ENCODE measurements around the gene RBBP8NL.
A peak's percentile ranks its signal among the peaks of the same experiment; 100 is the strongest.

The RBBP8NL gene

GRCh38 chr20:62422636-62423325 lies 4.6 kb downstream of the RBBP8NL start:
- DNase-seq (ENCODE audit: low spot score), result no peak

DNA sequence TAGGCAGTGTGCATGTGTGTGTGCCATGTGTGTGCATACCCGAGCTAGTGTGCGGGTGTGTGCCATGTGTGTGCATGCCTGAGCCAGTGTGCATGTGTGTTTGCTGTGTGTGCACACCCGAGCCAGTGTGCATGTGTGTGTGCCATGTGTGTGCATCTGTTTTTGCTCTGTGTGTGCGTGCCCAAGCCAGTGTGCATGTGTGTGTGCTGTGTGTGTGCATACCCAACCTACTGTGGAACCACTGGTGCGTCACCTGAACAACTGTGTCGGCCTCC lies 5.7 kb downstream of the RBBP8NL start:
- no peak for DNase-seq (ENCODE audit: low spot score)

GRCh38 chr20:62420846-62421715 lies 6.3 kb downstream of the RBBP8NL start:
- no peak for DNase-seq (ENCODE audit: low spot score)

DNA sequence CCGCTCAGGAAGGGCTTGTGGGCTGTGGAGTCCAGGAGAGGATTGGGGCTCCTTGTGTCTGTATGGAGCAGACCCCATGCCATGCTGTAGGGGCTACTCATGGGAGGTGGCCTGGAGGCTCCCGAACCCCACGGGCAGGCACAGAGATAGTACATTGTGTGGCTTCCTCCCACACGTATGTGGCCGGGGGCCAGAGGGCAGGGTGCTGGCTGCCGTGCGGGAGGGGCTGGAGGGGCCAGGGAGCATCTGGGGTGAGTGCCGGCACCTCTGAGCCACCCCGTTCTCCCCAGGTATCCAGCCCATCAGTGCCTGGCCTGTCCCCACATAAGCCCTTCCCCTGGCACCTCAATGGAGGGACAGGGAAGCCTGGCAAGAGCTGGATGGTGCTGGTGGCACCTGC lies 7.6 kb downstream of the RBBP8NL start:
- DNase-seq (ENCODE audit: low spot score), result no peak

DNA sequence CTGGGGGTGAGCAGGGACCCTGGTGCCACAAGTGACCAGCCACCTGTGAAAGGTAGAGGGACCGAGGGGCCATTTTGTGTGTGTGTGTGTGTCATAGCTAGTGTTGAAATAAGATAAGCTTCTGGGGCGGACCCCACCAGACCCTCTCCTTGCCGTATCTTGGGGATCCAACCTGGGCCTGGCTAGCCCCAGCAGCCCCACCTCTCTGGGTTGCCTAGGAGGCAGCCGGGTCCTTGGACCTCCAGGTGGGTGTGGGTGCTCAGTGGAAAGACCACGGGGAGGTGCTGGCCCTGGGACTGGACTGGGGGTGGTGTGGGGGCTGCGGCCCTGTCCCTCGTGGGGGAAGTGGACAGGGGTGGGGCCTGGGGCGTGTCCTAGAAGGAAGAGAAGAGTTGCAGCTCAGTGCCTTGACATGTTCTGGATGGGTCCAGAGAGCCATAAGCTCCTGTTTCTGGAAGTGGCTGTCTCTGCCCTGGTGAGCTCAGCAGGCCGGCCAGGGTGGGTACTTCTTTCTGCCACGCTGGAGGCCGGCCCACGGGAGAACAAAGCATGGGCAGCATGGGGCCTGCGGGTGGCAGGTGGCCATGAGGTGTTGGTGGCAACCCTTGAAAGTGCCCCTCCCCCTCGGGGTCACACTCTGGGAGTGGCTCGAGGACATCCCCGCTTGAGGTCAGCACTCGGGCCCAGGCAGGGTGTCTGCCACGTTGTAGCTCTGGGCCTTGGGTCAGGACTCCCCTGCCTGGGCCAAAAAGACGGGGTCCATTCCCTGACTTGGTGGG lies 8.4 kb downstream of the RBBP8NL start:
- DNase-seq (ENCODE audit: low spot score), result no peak

DNA sequence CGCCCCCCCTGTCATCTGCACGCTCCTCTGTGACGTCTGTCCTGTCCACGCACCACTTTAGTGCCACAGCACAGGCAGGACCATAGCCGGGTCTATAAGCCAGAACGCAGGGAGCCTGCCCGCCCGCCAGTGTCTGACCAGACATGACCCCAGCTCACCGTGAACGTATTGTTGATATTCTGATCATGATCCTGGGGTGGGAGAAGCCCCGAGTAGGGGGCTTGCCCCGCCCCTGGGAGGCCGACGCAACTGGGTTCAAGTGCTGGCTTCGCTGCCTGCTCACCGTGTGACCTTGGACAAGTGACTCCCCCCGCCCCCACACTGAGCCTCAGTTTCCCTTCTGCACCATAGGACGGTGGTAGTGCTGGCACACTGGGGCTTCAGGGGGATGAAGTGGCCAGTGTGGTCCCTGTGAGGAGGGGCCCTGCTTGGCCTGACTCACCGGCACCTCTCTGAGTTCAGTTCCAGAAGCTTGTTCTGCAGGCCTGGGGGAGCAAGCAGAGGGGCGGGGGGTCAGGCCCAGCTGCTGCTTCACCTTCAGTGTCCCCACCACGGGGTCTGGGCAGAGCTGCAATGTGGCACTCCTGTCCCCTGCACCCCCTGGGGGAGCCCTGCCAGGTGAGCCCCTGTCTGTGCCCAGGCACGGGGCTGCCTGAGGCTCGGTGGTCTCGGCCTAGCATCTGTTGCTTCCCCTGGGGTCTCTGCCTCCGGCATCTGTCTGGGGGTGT lies 9.2 kb downstream of the RBBP8NL start:
- no peak for DNase-seq (ENCODE audit: low spot score)

DNA sequence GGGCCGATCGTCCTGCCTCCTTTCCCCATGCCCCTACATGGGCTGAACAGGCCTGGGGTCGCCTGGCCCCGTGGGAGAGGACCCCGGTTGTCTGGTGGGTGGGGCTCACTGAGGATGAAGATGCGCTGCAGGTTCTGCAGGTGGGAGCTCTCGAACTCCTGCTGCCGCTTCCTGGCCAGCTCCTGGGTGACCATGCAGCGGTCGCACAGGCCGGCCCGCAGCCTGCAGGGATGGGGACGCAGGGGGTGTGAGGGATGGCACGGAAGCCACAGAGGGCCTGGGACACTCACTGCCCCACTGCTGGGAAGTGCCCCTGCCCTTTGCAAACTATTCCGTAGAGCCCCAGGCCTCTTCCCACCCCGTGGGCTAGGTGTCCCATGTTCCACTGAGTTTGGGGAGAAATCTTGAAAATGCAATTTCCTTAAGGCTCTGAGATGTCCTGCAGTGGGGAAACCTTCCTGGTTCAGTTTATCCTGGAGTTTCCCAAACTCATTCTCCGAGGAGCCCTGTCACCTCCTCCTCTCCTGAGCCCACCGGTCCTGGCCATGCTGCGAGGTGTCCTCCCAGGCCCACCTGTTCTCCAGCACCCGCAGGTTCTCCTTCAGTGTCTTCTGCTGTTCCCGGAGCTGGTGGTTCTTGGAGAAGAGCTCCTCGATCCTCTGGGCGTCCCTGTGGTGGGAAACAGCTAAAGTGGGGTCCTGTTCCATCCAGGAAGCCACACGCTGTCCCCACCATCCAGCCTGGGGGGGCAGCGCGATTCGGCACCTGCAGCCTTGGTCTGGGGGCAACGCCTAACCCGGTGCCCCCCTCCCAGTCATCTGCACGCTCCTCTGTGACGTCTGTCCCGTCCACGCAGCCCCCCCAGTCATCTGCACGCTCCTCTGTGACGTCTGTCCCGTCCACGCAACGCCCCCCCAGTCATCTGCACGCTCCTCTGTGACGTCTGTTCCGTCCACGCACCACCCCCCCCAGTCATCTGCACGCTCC lies 10.4 kb downstream of the RBBP8NL start:
- DNase-seq (ENCODE audit: low spot score), result no peak

- no peak for DNase-seq (ENCODE audit: low spot score)
These were observed 11.8 kb downstream of the RBBP8NL start for GRCh38 chr20:62415354-62416111.

- no peak for DNase-seq (ENCODE audit: low spot score)
These were observed 13.3 kb downstream of the RBBP8NL start for GRCh38 chr20:62413896-62414481.

DNA sequence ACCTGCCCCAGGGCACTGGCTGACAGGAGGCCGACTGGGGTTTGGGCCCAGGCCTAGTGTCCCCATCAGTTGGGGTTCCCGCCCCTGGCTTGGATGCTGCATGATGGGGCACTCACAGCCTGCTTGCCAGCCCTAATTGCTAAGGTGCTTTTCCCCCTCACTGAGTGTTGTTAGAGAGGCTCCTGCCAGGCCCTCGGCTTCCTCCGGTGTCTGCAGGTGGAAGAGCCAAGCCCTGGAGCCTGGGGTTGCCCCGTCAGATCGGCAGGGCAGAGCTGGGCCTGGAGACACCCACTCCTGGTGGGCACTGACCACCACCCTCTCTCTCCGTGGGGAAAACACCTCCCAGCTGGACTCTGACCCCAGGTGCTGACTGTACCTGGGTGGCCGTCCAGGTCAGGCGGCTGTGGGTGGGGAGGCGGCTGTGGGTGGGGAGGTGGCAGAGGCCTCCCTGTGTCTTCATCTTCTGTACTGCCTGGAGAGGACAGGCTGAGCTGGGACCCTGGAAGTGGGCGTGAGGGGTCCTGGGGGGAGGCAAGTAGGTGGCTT lies 14.2 kb downstream of the RBBP8NL start:
- DNase-seq (ENCODE audit: low spot score), result no peak

DNA sequence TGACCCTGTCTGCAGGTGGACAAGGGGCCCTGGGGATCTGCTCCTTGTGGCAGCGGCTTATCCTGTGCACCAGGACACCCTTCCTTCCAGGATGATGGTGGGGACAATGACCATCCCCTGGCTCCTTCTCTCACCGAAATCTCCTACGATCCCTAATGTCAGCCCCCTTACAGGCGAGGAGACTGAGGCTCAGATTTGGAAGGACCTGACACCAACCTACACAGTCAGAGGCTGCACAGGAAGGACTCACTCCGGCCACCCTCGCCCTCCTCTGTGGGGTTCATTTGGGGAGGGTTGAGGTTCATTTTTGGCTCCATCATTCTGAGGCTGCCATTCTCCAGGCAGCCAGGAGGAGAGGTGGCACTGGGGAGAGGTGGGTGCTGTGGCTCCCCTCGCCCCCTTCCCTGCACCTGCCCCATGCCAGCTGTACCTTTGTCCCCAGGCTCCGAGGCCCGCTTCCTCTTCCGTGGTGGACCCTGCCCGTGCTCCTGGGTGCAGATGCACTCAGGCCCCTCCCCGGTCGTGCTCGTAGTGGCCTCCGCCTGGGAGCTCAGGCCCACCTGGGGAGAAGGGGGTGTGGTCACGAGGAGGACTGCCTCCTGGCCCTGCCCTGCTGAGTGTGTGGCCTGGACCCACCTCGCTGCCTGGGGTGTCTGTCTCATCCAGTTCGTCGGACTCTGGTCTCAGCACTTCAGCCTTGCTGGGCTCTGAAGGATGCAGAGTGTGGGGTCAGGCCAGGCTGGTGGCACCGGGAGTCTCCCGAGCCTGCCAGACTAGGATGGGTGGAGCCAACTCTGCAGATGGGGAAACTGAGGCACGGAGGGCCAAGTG lies 14.9 kb downstream of the RBBP8NL start:
- DNase-seq (ENCODE audit: low spot score), result no peak

DNA sequence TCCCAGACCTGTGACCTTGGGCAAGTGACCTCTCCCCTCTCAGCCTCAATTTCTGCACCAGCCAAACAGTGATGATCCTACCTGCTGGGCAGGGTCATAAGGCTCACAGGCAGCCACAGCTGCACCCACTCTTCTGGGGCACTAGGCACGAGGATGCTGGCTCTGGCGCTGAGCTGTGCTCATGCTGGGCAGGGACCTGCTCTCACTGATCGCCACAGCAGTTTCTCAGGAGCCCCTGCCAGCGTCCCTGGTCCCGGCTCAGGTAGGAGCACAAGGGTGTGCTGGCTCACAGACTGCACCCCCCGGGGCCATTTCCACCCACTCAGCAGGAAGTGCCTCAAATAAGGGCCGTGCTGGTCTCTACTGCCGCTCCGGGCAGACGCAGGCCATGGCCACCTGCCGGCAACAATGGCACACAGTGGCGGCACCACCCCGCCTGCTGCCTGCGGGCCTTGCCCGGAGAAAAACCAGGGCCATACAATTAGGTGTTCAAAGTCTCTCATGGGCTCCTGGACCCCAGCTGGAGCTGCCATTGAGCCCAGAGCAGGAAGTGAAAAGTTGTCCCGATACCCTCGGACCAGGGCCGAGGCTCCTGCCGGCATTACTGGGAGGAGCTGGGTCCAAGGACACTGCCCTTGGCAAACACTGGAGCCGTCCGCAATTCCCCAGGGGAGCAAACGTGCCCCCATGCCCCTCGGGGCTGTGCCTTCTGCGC lies 15.7 kb downstream of the RBBP8NL start:
- DNase-seq (ENCODE audit: low spot score), result no peak

DNA sequence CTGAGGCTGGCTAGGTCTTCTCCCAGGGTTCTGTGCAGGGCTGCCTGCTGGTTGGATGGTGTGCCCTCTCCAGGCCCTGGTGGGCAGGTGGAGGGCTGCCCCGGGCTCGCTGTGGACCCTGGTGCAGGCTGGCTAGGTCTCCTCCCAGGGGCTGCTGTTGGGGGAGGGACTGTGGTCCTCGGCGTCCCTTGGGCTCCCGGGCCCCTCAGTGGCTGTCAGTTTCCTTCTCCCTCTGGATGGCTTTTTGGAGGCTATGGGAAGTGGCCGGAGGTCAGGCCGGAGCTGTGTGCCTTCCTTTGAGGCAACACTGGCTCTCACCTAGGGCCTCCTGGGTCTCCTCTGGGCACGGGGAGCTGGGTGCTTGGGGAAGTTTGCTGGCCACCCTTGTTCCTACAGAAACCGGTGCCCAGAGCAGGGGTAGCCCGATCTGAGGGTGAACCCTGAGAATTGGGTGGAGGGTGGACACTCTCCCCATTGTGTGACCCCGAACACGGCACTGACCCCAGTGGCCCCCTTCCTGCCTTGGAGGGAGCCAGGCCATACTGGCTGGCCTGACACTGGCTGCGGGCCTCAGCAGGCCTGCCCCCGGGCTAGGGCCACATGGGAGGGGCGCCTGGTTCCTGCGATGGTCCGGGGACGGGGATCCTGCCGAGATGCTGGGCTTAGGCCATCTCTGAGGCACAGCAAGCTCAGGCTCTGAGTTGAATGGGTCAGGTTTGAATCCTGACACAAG lies 16.4 kb downstream of the RBBP8NL start:
- DNase-seq (ENCODE audit: low spot score), result no peak

DNA sequence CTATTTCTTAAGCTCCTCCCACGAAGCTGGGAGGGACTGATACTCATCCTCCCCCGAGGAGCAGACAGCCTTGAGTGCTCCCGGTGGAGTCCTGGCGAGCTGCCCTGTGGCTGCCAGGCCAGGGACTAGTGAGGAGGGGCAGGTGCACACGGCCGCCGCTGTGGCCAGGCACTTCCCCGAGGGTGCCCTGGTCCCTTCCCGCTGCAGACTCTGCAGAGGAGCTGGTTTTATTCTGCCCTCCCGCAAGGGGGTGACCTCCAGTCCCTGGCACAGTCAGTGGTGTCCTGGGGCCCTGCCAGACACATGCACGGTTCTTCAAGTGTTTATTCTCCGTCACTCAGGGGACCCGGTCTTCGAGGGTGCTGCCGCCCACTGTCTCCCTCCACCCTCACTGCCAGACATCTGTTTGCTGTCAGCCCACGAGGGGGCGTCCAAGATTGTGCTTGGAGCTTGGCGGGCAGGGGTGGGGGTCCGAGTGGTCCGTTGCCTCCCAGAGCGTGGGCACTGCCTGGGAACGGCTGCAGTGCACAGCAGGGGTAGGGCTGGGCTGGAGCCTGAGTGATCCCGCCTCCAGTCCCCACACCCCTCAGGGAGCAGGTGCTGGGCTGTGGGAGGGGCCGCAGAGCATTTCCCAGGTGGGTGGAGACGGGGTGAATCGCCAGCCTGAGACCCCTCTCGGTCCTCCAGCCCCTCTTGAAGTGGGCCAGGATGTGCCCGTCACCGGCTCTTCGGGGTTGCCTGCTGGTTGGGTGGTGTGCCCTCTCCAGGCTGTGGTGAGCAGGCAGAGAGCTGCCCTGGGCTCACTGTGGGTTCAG lies 17.2 kb downstream of the RBBP8NL start:
- peak; percentile 89 for DNase-seq (ENCODE audit: low spot score)

DNA sequence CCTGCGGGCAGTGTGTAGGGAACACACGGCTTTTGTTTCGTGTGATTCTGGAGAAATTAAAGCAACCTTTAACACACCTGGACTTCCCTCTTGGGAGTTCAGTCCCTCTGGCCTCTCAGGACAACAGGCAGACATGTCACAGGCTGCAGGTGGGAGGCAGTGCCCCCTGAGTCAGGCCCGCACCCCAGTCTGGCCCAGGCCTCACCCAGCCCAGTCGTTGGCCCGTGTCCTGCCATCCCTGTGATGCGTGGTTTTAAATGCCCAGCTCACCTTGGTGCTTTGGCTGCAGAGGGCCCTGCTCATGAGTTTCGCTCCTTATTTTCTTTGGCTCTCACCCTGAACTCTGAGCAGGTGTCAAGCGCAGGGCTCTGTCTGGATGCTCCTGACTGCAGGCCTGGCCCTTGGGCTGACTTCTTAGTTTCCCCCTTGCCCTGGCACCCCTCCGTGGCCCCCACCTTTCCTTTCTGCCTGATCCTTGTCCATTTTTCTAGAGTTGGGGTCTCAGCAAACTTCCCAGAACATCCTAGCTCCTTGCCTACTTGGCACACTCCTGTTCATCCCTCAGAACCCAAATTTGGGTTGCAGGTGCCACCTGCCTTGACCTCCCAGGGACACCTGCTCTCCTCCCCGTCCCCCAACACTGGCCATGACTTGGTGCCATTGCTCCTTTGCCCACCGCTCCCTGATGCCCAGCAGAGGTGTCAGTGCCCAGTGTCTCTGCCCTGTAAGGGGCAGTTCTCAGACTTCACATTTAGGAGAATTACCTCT lies 18.1 kb downstream of the RBBP8NL start:
- no peak for DNase-seq (ENCODE audit: low spot score)

DNA sequence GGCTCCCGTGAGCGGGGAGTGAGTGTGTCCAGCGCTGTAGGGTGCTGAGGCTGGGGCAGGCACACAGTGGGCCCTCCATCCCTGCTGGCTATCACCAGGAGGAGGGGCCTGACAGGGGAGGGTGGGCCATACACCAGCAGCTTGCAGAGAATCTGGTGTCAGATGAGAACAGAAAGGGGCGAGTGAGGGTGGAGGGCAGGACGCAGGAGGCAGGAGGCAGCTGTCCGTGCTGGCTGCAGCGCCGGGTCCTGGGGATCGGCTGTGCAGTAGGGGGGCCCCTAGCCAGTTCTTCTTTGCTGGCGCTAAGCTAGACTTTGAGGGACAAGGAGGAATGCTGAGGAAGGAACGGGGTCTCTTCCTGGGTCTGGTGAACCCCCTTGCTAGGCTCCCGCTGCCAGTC lies 18.7 kb downstream of the RBBP8NL start:
- DNase-seq (ENCODE audit: low spot score), result no peak
